Stimulated activated naive CD8-positive, alpha-beta T cell treated with anti-CD3 and anti-CD28 coated beads, Interleukin-15, Interleukin-2, amounts not matched to agents 100 ng/mL and 50 ng/mL, for 24 hours (primary cell): ENCODE measurements around the gene PSMA8.
"Not testable (repeated sequence)": the region's sequence is repeated elsewhere in the genome, so short reads cannot be mapped to it uniquely, and the experiment has no call there.

Source experiments
- H3K27ac Mint-ChIP-seq: one replicate; pipeline ENCODE4 v1.8.0; 2021; ENCODE audit warnings: mild to moderate bottlenecking, mixed read lengths
- H3K27me3 Mint-ChIP-seq: one replicate; pipeline ENCODE4 v1.8.0; 2021; ENCODE audit warnings: mixed read lengths
- H3K36me3 Mint-ChIP-seq: one replicate; pipeline ENCODE4 v1.8.0; 2021; ENCODE audit warnings: low read depth, mixed read lengths
- H3K4me1 Mint-ChIP-seq: one replicate; pipeline ENCODE4 v1.8.0; 2021; ENCODE audit warnings: low read depth, mixed read lengths
- H3K4me3 Mint-ChIP-seq: one replicate; pipeline ENCODE4 v1.8.0; 2021; ENCODE audit warnings: mild to moderate bottlenecking, mixed read lengths
- H3K9me3 Mint-ChIP-seq: one replicate; pipeline ENCODE4 v1.8.0; 2021; ENCODE audit warnings: mixed read lengths

Gene PSMA8

DNA sequence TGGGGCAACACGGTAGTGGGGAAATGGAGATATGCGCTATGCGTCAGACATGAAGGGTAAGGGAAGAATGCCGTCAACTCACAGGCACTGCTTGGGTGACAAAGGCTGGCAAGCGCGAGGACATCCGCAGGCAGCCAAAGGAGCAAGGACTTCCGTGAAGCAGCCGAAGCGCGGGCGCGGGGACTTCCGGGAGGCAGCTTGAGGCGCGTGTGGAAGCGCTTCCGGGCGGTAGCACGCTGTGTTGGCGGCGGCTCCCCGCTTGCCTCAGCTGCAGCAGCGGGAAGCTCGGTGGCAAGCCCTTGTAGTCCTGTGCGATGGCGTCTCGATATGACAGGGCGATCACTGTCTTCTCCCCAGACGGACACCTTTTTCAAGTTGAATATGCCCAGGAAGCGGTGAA, at the start of gene PSMA8:
Gene PSMA8, plus strand, starts transcription at position 218 of the 400 bp plus-strand sequence. Its CDS starts 97 bp downstream, at position 315.
- no peaks in the 10 kb centered on the region for H3K27me3 Mint-ChIP-seq
- H3K4me3 Mint-ChIP-seq: peak within 1 kb of the TSS; percentile 74
- H3K4me1 Mint-ChIP-seq: no peaks in the 10 kb centered on the region
- peak within 1 kb of the TSS; percentile 73 for H3K27ac Mint-ChIP-seq
- no peaks in the 10 kb centered on the region for H3K36me3 Mint-ChIP-seq
- H3K9me3 Mint-ChIP-seq: no peaks in the 10 kb centered on the region

DNA sequence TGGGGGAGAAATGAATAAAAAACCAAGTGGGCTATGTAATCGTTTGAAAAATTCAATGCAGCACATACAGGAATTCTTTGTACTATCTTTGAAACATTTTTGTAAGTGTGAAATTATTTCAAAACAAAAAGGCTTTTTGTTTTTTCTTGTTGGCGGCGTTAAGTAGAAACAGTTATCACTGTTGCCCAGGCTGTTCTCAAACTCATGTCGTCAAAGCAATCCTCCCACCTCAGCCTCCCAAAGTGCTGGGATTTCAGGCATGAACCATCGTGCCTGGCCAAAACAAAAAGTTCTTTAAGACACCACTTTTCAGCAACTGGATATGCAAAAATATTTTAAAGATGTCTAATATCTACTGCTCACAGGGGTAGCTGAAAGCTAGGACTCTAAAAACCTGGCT, 48.6 kb upstream of the PSMA8 start:
- no peak overlapping the region for H3K27ac Mint-ChIP-seq

DNA sequence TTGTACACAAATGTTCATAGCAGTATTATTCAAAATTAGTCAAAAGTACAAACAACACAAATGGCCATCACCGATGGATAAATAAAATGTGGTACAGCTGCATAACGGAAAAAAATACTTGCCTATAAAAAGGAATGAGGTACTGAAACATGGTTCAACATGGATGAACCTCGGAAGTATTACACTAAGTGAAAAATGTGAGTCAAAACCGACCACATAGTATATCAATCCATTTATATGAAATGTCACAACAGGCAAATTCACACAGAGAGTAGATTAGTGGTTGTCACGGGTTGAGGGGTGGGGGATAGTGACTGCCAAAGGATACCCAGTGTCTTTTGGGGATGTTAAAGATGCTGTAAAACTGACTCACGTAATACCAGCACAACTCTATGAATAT, 46.7 kb upstream of the PSMA8 start:
- Mint-ChIP-seq H3K36me3 (peaks cover 45% of the 10 kb centered on the region), H3K9me3 (no peaks in the 10 kb centered on the region), H3K27ac (no peak overlapping the region), H3K4me3 (peak overlapping the region; percentile 38), H3K4me1 (peaks cover 46% of the 10 kb centered on the region), H3K27me3 (no peaks in the 10 kb centered on the region)

More for the DNA sequence above, 48.6 kb upstream of the PSMA8 start:
- no peaks in the 10 kb centered on the region for H3K9me3 Mint-ChIP-seq
- H3K27me3 Mint-ChIP-seq: no peaks in the 10 kb centered on the region
- H3K36me3 Mint-ChIP-seq: peaks cover 61% of the 10 kb centered on the region
- H3K4me3 Mint-ChIP-seq: no peak overlapping the region
- H3K4me1 Mint-ChIP-seq: peaks cover 39% of the 10 kb centered on the region

DNA sequence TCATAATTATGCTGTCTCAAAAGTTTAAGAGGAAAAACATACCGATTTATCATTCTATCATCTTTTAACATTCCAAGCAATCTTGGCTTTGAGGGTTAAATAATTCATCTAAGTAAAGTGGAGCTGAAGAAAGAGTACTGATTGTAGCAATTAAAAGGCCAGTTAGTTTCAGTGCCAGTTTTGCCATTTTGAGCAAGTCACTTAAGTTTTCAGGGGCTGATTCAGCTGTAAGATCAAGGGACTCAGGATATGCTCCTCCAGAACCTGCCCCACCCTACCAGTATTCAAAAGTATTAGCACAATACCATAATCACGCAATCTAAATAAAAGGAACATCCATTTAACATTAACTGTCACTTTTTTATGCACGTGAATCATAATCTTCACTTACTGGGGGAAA, 45.2 kb upstream of the PSMA8 start:
- peaks cover 39% of the 10 kb centered on the region for H3K4me1 Mint-ChIP-seq
- H3K9me3 Mint-ChIP-seq: no peaks in the 10 kb centered on the region
- no peaks in the 10 kb centered on the region for H3K27me3 Mint-ChIP-seq
- H3K27ac Mint-ChIP-seq: peak overlapping the region; percentile 52
- H3K36me3 Mint-ChIP-seq: peaks cover 32% of the 10 kb centered on the region
- peak overlapping the region; percentile 95 for H3K4me3 Mint-ChIP-seq

DNA sequence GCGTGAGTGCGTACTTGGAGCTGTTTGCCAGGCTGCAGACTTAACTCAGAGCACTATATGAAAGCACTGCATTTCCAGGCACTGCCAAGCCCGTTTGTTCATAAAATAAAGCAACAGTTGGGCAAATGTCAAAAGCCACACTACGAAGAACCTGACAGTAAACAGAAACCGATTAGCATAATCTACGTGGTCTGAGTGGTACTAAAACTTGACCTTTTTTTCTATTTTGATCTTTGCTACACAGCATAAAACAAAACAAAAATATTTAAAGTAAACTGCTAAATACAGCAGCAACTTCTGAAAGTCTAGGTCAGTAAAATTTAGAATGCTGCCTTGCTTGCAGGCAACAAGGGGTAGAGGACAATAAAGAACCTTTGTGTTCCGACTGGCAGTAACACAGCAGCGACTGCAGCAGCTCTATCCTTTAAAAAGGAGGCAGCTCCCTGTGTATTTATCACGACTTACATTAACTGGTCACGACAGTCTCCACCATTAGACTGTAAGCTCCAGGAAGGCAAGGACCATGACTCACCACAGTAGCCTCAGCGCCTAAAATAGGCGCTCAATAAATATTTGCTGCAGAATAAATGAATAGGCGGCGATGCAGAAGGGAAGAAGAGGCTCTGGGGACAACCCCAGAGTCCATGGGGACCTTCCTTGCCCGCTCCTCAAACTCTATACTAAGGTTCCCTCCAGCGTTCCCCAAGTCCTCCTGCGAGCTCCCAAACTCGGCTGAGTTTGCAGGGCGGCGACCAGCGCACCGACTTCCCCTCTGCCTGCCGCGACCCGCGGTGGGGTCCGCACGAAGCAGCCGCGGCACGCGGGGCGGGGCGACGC, 44.2 kb upstream of the PSMA8 start:
- peaks cover 35% of the 10 kb centered on the region for H3K4me1 Mint-ChIP-seq
- no peaks in the 10 kb centered on the region for H3K27me3 Mint-ChIP-seq
- H3K9me3 Mint-ChIP-seq: no peaks in the 10 kb centered on the region
- peak overlapping the region; percentile 95 for H3K4me3 Mint-ChIP-seq
- peak overlapping the region; percentile 89 for H3K27ac Mint-ChIP-seq
- peaks cover 21% of the 10 kb centered on the region for H3K36me3 Mint-ChIP-seq

DNA sequence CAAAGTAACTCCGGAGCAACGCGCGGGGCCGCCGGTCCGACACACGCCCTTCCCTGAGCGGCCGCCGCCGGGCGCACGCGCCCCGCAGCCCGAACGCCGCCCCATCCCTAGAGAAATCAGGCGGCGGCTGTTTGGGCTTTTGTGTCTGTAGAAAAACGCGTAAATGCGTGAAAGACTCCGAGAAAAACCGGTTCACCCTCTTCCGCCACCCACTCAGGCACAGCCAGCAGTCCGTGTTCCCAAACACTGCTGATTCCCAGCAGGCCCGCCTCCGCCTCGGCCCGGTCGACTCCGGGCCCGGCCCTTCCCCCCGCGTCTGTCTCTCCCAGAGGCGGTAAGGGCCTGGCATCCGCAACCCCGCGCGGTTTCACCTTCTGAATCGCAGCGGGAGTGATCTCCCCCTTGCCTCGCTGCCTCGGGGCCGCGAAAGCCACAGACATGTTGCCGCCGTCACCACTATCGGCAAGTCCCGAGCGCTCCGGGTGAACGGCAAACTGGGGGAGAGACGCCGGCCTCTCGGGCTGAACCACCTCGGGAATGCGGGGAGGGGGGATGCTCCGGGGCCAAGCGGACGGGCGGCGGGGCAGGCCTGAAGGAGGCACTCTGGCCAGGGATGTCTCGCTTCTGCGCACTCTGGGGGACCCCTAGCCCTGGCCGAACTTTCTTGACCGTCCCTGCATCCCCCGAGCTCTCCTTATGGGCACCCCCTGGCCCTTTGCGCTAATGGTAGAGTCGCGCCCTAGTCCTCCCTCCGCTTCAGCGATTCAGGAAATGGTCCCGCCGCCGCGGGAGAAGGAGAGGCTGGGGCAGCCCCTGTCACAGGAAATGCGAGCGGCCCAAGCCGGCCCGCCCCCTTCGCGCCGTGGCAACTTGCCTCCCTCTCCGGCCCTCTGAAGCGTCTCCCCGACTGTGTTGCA, 43.3 kb upstream of the PSMA8 start, which contains the start of gene SS18:
Gene SS18, minus strand, starts transcription at position 484 of the 917 bp plus-strand sequence. Its CDS starts 44 bp downstream, at position 440.
- H3K4me3 Mint-ChIP-seq: peak within 1 kb of the TSS; percentile 95
- H3K9me3 Mint-ChIP-seq: no peaks in the 10 kb centered on the region
- H3K27me3 Mint-ChIP-seq: no peaks in the 10 kb centered on the region
- H3K36me3 Mint-ChIP-seq: peaks cover 13% of the 10 kb centered on the region
- peak within 1 kb of the TSS; percentile 89 for H3K27ac Mint-ChIP-seq
- peaks cover 35% of the 10 kb centered on the region for H3K4me1 Mint-ChIP-seq

DNA sequence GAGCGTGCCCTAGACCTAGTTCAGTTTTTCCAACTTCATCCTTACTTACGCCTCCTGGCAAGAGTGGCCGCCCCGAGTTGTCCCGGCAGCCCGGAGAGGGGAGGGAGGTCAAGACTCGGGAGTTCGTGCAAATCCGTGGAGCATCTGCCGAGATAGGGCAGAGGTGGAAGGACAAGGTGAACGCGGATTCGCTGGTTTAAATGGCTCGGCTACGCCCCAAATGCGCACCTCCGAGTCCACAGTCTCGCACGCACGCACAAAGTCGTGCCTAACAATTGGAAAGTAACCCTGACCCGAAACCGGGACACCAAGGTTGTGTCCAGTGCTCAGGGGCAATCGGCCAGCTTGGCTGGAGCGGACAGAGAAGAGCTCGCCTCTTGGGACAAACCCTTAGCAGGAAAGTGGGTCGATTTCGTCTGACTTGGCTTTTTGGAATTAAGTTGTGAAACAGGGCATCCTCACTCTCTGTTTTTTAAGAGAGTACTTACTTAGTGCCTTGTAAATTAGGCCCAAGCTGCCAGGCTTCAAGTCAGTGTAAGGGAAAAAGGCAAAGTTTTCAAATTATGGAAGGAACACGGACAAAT, 42.5 kb upstream of the PSMA8 start:
- no peaks in the 10 kb centered on the region for H3K27me3 Mint-ChIP-seq
- H3K9me3 Mint-ChIP-seq: no peaks in the 10 kb centered on the region
- peak overlapping the region; percentile 89 for H3K27ac Mint-ChIP-seq
- H3K36me3 Mint-ChIP-seq: peaks cover 8% of the 10 kb centered on the region
- peaks cover 35% of the 10 kb centered on the region for H3K4me1 Mint-ChIP-seq
- H3K4me3 Mint-ChIP-seq: peak overlapping the region; percentile 95

DNA sequence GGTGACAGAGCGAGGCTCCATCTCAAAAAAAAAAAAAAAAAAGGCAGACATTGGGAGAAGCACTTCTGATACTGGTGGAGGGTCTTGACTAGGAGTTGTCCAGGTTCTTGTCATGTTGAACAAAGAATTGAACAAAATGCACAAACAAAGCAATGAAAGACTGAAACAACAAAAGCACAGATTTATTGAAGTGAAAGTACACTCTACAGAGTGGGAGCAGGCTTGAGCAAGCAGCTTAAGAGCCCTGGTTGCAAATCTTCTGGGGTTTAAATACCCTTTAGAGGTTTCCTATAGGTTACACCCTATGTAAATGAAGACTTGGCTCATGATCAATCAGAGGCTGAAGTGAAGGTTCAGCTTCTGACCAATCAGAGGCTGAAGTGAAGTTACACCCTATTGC, 36.8 kb upstream of the PSMA8 start:
- Mint-ChIP-seq H3K4me1 (no peaks in the 10 kb centered on the region), H3K9me3 (no peaks in the 10 kb centered on the region), H3K4me3 (no peak overlapping the region), H3K27ac (no peak overlapping the region), H3K27me3 (no peaks in the 10 kb centered on the region), H3K36me3 (no peaks in the 10 kb centered on the region)

DNA sequence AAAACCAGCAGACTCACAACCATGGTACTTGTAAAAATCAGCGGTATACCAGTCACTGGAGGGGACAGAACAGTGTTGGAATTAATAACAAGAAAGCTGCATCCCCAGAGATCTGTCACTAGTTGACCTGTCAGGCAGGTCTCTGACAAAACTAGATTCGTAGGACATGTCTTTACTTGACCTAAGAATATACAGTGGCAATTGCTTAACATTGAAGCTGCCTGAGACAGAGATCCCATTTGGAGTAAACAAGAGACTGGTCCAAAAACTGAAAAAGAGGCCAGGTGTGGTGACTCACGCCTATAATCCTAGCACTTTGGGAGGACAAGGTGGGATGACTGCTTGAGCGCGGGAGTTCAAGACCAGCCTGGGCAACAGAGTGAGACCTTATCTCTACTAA, 36.1 kb upstream of the PSMA8 start:
- no peak overlapping the region for H3K4me3 Mint-ChIP-seq
- no peaks in the 10 kb centered on the region for H3K9me3 Mint-ChIP-seq
- no peak overlapping the region for H3K27ac Mint-ChIP-seq

DNA sequence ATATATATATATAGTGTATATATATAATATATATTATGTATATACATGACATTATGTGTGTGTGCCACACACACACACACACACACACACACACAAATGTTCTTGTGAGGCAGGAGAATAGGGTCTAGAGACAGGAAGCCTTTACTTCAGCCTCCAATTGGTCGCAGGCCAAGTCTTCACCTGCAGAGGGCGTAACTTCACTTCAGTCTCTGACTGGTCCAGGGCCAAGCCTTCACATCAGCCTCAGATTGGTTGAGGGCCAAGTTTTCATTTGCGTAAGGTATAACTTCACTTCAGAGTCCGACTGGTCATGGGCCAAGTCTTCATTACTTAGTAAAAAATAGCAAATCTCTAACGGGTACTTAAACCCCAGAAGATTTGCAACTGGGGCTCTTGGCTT, 30.1 kb upstream of the PSMA8 start:
- H3K4me1 Mint-ChIP-seq: no peaks in the 10 kb centered on the region
- H3K36me3 Mint-ChIP-seq: no peaks in the 10 kb centered on the region
- no peak overlapping the region for H3K27ac Mint-ChIP-seq
- no peaks in the 10 kb centered on the region for H3K9me3 Mint-ChIP-seq
- no peak overlapping the region for H3K4me3 Mint-ChIP-seq
- no peaks in the 10 kb centered on the region for H3K27me3 Mint-ChIP-seq

More for the DNA sequence above, 36.1 kb upstream of the PSMA8 start:
- Mint-ChIP-seq H3K4me1 (no peaks in the 10 kb centered on the region), H3K36me3 (no peaks in the 10 kb centered on the region), H3K27me3 (no peaks in the 10 kb centered on the region)

DNA sequence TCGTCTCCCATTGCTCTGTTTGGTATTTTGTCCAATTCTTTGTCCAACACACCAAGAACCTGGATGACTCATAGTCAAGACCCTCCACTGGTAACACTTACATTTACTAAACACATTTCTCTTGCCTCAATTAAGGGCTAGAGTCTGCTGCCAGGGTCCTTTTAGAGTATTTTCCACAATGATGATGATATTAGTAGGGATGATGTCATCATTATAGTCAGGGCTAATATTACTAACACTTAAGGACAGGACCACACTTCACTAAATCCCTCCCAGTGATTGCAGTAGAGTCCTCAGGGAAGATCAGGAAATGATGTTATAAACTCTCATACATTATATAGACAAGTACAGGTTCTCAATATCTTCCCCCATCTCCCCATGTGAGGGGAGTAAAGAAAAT, 29.6 kb upstream of the PSMA8 start:
- no peak overlapping the region for H3K27ac Mint-ChIP-seq
- H3K27me3 Mint-ChIP-seq: no peaks in the 10 kb centered on the region
- H3K4me1 Mint-ChIP-seq: no peaks in the 10 kb centered on the region
- no peak overlapping the region for H3K4me3 Mint-ChIP-seq
- H3K36me3 Mint-ChIP-seq: no peaks in the 10 kb centered on the region
- no peaks in the 10 kb centered on the region for H3K9me3 Mint-ChIP-seq

DNA sequence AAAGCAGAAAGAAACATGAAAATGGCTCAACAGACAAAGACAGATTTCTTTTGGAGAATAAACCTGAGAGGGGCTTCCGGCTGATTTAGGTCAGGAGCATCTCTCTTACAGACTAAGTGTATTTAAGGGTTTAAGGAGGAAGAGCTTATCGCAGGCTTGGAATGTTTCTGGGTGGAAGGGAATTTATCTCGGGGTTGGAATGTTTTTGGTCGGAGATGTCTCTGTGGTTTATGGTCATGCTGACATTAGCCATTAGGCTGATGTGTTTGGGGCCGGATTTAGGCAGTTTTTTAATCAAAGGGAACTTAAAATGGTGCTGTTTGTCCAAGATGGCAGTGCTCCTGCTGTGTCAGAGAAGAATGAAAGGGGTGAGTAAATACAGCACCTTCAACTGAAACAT, 14.4 kb upstream of the PSMA8 start:
- no peaks in the 10 kb centered on the region for H3K36me3 Mint-ChIP-seq
- peaks cover 6% of the 10 kb centered on the region for H3K27me3 Mint-ChIP-seq
- H3K27ac Mint-ChIP-seq: no peak overlapping the region
- H3K4me1 Mint-ChIP-seq: peaks cover 7% of the 10 kb centered on the region
- peaks cover 7% of the 10 kb centered on the region for H3K9me3 Mint-ChIP-seq
- no peak overlapping the region for H3K4me3 Mint-ChIP-seq

DNA sequence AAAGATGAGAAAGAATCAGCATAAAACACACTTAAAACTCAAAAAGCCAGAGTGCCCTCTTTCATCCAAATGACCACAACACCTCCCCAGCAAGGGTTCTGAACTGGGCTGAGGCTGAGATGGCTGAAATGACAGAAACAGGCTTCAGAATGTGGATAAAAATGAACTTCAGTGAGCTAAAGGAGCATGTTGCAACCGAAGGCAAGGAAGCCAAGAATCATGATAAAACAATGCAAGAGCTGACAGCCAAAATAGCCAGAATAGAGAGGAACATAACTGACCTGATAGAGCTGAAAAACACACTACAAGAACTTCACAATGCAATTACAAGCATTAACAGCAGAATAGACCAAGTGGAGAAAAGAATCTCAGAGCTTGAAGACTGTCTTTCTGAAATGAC, 12.2 kb upstream of the PSMA8 start:
- H3K9me3 Mint-ChIP-seq: peaks cover 7% of the 10 kb centered on the region
- H3K27me3 Mint-ChIP-seq: peaks cover 6% of the 10 kb centered on the region
- no peaks in the 10 kb centered on the region for H3K36me3 Mint-ChIP-seq
- H3K27ac Mint-ChIP-seq: no peak overlapping the region
- no peak overlapping the region for H3K4me3 Mint-ChIP-seq
- peaks cover 16% of the 10 kb centered on the region for H3K4me1 Mint-ChIP-seq

DNA sequence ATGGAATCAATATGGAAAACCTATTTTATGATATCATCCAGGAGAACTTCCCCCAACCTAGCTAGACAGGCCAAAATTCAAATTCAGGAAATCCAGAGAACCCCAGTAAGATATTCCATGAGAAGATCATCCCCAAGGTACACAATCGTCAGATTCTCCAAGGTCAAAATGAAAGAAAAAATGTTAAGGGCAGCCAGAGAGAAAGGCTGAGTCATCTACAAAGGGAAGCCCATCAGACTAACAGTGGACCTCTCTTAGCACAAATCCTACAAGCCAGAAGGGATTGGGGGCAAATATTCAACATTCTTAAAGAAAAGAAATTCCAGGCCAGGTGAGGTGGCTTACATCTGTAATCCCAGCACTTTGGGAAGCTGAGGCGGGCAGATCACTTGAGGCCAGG, 11.7 kb upstream of the PSMA8 start:
- H3K27me3 Mint-ChIP-seq, H3K9me3 Mint-ChIP-seq: not testable (repeated sequence)

DNA sequence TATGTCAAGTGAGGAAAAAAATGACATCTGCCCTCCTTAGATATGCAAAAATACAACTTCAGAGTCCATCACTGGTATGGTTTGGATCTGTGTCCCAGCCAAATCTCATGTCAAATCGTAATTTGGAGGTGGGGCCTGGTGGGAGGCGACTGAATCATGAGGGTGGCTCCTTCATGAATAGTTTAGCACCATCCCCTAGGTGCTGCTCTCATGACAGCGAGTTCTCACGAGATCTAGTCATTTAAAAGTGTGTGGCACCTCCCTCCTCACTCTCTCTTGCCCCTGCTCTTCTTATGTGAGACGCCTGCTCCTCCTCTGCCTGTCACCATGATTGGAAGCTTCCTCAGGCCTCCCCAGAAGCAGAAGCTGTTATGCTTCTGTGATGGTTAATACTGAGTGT, 5.9 kb upstream of the PSMA8 start:
- Mint-ChIP-seq H3K4me3 (no peak overlapping the region), H3K27me3 (no peaks in the 10 kb centered on the region), H3K27ac (no peak overlapping the region), H3K4me1 (peaks cover 10% of the 10 kb centered on the region), H3K9me3 (peaks cover 7% of the 10 kb centered on the region), H3K36me3 (no peaks in the 10 kb centered on the region)

More for the DNA sequence above, 11.7 kb upstream of the PSMA8 start:
- not testable (repeated sequence) for H3K36me3 Mint-ChIP-seq, H3K4me3 Mint-ChIP-seq, H3K27ac Mint-ChIP-seq
- H3K4me1 Mint-ChIP-seq: peaks cover 17% of the 10 kb centered on the region
